Measurements from ENCODE around the gene LINS1.
"Not testable (repeated sequence)": the region's sequence is repeated elsewhere in the genome, so short reads cannot be mapped to it uniquely, and the experiment has no call there.

The LINS1 gene

DNA sequence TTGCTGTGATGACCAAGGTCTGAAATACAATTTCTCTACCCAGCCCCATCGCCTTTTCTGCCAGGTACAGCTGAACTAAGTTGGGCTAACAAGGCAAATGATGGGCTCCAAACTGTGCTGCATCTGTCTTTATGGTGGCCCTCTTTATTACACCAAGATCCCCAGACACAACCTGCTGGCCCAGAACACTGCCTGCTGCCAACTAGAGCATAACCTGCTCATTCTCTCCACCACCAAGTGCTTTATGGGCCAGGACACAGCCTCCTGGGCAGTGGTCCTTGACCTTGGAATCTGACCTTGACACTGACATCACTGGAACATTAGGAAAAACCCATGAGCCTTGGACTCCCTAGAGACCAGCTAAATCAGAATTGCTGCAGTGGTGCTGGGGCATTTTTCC is 3.3 kb downstream of the LINS1 start:
- DNase-seq: no peak

DNA sequence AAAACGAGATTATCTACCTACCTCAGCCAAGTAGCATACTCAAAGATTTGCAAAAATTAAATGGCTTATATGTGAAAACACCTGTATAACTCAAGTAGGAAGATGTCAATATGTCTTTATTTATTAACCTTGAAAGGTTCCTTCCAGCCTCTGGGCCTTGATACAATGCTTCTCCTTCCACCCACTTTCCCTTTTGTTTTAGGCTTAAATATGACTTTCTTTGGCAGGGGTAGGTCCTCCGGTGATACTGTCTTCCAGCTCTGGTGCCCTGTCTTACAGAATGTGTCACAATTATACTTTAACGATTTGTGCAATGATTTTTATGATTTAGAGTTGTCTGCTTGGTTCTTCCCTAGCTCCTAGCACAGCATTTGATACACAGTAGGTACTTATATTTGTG is 4.1 kb downstream of the LINS1 start:
- no peak for DNase-seq

DNA sequence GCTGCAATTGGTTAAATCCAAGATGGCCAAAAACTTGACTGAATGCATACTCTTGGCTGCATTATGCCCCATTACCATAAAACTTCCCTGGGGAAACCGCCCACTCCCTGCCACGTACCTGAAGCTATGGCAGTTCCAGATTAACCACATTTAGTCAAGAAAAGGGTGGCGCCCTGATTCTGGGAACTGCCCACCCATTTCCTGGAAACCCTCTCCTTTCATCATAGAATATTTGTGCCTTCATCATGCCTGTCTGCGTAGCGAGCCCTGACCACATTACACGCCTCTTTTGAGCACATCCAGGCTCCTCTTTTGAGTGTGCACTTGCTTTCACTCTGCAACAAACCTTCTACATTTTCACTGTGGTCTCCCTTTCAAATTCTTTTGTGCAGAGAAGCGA is 5.2 kb downstream of the LINS1 start:
- no peak for DNase-seq

DNA sequence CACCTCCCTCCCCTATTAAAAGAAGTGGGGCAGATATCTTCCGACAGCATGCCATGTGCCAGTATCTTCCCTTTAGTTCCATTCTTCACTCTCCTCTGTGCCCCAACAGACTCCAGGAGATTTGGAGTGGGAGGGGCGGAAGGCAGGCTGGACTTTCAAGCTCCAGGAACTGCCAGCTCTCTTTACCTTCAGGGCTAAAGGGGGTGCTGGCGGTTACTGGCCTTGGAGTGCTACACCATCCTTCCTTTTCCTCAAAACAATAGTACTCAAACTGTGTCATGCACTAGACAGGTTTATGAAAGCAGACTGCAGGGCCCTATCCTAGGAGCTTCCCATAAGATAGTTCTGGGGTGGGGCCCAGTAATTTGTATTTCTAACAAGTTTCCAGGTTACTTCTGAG is 6.0 kb downstream of the LINS1 start:
- no peak for DNase-seq

DNA sequence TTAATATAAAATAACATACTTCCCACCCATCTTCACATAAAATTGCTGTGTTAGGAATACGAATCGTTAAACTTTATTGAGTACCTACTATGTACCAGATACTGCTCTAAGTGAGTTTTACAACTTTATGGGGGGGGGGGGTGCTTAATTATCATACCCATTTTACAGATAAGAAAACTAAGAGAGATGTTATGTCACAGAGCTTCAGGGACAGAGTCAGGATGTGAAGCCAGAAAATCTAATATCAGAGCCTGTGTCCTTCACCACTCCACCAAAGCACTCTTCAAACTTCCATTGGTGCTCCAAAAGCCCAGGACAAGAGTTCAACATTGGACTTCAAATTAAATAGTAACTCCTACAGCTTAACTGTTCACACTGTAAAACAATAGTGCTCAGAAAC is 8.6 kb downstream of the LINS1 start:
- no peak for DNase-seq

DNA sequence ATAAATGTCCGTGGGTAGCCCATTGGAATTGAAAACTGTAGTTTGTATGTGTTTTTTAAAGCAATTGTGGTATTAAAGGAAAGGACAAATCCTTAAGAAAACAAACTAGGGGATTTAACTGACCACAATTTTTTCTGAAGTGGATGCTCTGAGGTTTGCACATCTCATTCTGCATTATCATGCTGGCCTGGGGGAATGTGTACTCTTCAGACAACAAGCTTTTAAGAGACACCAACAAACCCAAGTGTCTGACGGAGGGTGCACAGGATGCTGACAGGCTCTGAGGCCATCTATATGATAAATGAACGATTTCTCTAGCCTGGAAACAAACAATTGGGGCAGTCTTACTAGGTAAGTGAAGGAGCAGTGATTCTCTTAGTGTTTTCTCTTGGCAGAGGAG is 9.1 kb downstream of the LINS1 start:
- no peak for DNase-seq

DNA sequence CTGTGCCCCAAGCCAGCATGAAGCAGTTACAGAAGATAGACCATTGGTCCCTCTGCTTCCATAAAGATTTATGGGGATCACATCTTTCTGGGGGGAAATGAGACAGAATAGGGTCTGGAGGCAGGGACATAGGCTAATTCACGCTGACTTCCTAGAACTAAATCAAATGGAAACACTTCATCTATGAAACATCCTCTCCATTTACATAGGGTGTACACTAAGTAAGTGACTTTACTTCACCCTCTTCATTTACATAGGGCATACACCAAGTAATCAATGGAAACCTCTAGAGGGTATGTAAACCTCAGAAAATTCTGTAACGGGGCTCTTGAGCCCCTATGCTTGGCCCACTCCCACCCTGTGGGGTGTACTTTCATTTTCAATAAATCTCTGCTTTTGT is 10.1 kb downstream of the LINS1 start:
- no peak for DNase-seq

DNA sequence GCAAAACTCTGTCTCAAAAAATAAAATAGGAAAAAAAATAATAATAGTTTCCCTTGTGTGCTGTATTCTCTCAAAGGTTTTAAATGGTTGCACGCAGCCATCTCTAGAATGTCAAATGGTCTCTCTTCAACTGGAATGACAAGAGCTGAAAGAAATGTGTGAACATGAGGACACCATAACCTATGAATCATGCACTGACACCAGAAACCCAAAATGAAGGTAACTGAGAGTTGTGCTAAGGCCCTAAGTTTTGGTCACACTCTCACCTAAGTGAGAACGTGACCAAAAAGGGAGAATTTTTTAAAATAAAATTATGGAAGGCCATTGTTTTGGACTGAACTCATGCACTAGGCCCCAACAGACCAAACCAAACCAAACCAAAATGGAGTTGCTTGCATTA is 10.8 kb downstream of the LINS1 start:
- not testable (repeated sequence) for DNase-seq

DNA sequence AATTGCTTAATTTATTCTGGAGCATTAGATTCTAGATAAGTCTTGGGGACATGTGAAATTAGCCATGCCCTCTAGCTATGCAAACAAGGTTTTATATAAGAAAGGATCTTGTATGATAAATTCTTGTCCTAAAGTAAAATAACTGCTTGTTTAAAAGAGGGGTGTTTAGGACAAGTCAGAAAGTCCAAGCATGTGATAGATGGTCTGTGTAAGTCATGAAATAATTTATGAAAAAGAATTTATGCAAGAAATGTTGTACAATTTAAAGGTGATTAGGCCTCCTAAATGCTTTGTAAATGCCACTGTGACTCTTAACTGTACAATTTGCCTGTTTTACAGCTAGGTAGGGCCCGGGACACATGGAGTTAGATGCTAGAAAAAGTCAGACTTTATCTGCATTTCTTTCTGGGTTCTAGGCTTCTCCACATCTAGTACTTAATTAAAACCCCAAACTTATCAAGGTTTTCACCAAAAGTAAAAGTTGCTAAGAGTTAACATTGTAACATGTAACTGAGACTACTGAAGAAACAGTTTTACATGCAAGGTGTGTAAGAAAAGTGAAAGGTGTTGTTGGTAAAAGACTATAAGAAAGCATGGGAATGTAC is 13.2 kb downstream of the LINS1 start:
- no peak for DNase-seq

DNA sequence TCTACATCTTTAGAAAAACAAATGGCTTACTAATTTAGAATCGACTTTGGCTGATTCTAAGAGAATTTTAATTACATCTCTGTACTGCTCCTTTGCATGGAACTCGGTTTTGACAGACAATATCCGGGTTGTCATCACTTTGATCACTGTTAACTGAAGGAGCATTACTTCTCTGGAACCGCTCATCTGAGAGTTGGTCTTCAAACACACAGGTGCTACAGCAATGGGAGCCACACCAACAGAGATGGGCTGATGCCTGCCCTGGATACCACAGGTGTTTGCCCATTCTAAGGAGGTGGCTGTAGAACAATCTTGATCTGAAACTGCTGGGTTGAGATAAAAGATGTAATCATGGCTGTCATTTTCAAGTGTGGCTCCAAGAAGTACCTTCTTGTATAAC is 21.6 kb downstream of the LINS1 start:
- DNase-seq: no peak

DNA sequence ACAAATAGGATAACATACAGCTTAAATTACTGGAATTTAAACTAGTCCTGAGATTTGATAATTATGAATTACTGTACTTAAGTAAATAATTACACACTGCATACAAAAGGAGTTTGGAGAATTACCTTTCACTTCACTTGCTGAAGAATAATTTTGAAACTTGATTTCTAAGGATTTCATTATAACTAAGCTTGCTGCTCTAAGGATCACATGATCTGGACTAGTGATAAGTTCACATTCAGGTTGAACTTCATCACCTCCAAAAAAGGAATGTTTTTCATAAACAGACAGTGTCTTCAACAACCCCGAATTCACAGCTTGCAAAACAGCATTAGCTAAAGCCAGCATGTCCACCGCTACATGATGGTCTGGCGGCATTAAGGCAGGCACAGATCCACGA is 28.5 kb downstream of the LINS1 start:
- DNase-seq: no peak

DNA sequence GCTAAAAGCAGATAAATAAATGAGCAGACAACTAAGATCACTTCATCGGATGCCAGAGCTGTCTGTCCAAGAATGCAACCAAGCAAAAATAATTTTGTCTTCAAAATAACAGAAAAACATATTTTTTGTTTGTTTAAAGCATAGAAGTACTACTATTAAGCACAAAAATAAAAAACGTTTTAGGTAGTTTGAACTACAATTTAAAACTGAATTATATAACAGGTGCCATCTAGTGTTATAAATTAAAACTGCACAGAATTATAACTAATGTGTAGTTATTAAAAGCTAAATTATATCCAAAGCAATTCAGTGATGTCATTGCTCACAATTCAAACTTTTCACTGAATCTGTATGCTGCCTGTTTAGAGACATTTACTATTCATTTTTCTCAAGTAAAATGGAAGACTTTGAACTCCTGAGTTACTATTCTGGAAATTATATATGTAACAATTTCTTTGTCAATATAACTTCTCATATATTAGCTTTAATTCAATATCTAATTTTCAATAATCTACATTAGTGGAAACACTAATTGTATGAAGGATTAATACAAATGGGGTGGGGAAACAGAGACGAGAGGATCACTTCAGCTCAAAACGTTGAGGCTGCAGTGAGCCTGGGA is 29.5 kb downstream of the LINS1 start:
- DNase-seq: no peak

DNA sequence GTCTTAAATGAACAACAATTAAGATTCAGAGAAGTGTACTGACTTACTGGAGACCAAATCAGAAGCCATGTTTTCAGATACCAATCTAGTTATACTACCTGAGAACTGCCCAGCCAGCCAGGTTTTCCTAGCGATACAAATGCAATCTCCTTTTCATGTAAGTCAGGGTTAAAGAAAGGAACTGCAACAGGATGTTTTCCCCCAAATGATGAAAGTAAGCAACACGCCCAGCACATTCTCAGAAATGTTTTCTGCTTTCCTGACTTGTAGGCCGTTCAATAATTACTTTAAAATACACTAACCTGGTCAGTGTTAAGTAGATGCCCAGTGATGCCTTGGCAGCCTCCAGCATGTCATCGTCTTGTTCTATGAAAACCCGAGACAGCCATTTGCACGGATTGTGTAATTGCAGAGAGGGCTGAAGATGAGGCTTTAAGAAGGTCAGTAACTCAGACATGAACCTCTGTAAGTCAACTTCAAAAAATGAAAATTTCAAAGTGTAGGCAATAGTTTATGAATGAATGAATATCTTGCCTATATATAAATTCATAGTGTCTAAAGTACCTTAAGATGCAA is 30.3 kb downstream of the LINS1 start:
- DNase-seq: no peak

DNA sequence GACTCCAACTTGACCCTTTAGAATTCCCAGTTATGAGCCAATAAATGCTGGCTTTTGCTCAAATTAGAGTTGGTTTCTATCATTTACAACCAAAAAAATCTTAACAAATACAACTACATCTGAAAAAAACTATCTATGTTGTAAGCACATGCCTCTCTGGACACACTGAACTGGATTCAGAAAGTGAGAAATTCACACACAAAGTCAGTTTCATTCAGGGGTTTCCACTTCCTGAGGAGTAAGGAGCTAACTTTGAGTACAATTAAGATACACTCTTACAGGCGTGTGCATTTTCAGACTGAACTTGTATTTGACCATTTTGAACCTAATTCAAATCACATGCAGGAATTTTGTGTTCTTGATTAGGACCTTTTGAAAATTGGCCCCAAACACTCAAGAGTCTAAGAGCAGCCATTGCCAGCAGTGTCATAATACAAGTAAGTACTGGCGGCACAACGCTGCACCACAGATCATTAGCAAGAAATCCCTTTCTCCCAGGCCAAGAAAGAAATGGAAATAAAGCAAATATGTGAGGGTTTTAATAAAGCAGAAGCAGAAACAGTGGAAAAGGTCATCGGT is 31.2 kb downstream of the LINS1 start:
- DNase-seq: no peak

DNA sequence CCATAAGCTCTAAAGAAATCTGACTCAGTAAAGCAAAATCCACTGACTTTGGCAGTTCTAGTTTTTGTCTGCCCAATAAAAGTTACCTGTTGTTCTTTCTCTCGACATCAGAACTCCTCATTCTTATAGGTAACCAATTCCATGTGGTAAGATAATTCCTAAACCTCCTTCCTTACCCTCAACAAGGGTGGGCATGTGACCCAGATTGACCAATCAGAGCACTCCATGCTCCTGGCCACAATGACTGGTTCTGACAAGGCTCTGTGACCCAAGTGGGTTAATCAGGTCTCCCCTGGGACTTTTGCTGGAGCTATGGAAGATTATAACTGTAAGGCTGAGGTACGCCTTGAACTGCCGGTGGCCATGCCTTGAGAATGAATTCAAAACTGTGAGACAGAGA is 31.7 kb downstream of the LINS1 start:
- DNase-seq: no peak

DNA sequence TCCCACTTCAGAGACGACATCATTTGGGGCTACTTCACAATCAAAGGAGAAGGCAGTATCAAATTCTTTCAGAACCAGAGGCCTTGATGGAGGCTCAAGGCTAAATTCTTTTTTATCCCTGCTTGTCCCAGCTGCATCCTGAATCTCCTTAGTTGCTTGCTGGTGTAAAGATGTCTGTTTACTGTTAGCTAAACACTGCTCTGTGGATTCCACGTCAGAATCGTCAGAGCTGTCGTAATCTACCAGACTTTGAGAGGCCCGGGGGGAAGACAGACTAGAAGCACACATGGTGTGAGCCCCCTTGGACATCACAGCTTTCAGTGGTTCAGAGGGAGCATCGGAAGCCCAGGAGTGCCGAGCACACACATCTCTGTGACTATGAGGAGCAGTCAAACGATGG is 32.6 kb downstream of the LINS1 start:
- DNase-seq: no peak

DNA sequence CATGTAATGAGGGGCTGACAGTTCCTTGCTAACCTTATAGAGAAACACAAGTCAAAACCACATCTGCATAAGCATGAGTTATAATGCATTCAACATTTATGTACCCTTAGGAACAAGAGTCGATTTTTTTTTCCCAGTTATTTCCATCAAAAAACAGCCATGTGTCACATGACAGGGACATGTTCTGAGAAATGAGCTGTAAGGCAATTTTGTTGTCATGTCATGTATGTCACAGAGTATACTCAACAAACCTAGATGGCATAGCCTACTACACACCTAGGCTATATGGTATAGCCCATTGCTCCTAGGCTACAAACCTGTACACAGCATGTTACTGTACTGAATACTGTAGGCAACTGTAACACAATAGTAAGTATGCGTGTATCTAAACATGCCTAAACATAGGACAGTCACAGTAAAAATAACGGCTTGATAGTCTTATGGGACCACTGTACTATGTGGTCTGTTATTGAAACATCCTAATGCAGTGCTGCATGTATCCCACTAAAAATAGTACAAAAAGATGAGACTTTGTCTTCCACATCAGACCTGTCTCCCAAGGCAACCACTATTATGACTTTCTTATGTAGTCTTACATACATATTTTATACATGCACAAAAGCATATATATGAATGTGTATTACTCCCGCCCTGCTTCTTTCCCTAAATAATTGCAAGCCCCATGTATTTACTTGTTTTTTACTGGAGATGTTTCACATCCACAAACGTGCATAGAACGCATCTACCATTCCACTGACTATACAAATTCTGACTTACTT is 34.9 kb downstream of the LINS1 start:
- no peak for DNase-seq

DNA sequence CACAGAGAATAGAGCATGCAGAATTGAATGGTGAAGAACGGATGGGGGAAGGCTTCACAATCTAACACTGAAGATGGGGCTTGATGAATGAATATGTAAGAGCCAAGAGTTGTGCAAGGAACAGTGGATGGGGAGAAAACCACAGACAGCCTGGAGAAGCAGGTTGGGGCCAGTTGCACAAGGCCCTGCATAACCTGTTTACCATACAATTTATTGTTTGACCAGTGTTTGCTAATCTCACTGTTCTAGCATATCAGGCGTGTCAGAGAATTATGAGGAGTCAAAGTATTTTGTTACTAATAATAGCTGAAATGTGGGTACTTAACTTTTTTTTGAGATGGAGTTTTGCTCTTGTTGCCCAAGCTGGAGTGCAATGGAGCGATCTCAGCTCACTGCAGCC is 36.4 kb downstream of the LINS1 start:
- DNase-seq: no peak

DNA sequence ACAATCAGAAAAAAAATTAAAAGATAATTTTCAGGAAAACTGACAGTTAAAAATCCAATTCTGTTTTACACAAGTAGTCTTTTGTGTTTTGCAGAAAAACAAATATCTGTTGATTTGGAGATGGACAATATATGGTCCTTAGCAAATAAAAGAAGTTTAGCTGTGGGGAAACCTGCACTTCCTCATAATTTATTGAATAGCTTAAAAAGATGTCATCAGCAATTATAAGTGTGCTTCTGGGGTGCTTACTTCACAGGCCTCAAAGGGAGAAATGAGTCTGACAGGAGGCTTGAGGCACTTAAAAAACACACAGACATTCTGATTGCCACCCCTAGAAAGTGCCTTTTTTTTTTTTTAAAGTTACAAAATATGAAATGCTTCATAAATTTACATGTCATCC is 41.7 kb downstream of the LINS1 start:
- DNase-seq: no peak

DNA sequence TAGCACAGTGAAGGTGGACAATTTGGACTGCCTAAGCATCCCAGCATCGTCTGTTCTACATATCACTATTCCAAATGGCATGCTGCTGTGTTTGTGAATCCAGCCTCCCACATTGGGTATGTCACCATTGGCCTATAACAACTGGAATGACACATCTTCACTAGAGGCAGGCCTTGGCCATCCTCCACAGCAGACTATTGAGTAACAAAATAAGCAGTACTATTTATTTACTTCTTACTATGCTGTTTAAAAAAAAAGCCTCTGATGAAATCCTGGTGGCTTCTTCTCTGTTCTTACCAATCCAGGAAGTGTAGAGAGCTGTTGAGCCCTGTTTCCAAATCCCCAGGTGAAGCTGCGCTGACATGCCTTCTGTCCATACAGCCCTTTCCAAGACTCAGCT is 42.7 kb downstream of the LINS1 start:
- DNase-seq: no peak

DNA sequence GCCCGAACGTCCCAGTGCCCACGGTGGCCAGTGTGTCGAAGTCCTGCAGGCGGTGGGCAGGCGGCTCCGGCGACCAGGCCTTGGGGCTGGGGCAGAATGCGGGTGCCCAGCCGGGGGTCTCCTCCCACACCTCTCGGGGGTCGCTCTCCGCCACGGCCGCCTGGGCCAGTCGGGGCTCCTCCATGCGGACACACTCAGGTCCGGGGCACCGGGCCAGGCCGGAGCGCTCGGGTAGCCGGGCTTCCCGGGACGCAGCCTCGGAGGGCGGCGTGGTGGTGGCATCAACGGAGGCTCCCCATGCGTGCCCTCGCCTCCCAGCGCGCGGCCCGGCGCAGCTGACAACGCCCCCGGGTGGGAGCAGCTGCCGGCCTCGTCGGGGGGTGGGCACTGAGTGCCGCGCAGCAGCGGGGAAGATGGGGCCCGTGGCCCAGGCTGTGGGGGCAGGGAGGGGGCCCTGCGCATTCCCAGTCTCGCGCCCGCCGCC is 43.2 kb downstream of the LINS1 start:
- DNase-seq: no peak

DNA sequence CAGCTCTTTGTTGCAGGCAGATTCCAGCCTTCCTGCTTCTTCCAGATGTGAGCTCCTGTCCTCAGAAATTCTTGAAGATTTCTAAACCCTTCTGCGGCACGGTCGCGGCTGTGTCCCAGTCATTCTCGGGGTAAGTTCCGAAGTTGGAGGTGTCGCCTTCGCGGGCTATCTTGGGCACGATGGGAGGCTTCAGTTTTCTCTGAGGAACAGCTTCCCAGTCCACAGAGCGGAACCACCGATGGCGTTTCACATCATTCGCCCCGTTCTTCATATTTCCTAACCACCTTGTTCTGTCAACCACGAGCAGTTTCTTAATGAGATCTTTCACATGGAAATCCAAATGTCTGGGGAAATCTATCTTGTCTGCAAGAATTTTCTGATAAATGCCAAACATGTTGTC is 48.5 kb downstream of the LINS1 start:
- DNase-seq: no peak

DNA sequence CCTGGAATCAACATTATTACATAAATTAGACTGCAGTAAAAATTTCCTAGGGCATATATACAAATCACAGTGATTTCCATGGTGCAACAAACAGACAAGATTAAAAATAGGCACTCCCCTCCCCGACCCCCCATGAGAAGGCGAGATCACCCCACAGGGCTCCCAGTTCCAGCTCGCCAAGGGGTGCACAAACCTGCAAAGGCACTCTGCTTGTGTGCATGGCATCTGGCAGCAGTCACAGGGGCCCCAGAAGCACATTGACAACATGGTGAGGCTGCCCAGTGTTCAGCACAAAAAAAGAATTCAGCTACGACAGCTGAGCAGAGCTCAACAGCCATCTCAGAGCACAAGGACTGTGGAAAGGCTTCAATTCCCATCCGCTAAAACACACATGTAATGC is 54.0 kb downstream of the LINS1 start:
- no peak for DNase-seq

DNA sequence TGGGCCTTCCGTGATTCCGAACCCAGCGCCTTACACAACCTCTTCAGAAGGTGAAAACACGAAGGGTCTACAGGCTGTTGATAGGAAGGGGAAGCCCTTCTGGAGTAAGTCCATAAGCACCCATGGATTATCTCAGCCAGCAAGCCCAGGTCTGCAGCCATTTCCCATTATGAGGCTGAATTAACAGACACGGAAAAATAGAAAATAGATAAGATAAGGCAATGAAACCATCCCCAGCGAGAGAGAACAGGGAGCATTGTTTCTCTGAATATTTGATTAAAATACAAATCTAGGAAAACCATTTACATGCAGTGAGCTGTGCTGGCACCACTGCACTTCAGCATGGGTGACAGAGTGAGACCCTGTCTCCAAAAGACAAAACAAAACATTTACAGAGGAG is 57.0 kb downstream of the LINS1 start:
- no peak for DNase-seq
